Measurements from ENCODE around the gene TAF10.

TAF10 gene

GRCh38 chr11:6627762-6628241 is 15.8 kb upstream of the TAF10 start:
- Histone ChIP-seq H4K91ac (ENCODE audit: low read depth, low read length, poor library complexity) (no peak overlapping the region), H3K79me1 (ENCODE audit: low read depth, low read length) (peaks cover 2% of the 10 kb centered on the region), H3K4me1 (ENCODE audit: control insufficient read depth in 2 of 2, insufficient read depth in 1 of 2, low read depth in 1 of 2, low read length in 2 of 2) (peaks cover 0 to 6% of the 10 kb centered on the region in 2 donors), H3K14ac (ENCODE audit: low read length) (no peak overlapping the region), H3K9me3 (replicated peaks in 1 of 2; ENCODE audit: control insufficient read depth in 2 of 2, insufficient read depth in 1 of 2, low read depth in 1 of 2, low read length in 2 of 2) (peaks cover 0 to 4% of the 10 kb centered on the region in 2 donors), H3K36me3 (replicated peaks in 1 of 2; ENCODE audit: control insufficient read depth in 2 of 2, insufficient read depth in 2 of 2, low read length in 2 of 2) (peaks cover 24 to 96% of the 10 kb centered on the region in 2 donors), H3K23ac (ENCODE audit: low read depth, low read length, poor library complexity) (no peak overlapping the region), H4K8ac (ENCODE audit: low read depth, low read length) (no peak overlapping the region), H2BK120ac (ENCODE audit: low read depth, low read length) (no peak overlapping the region), H2BK15ac (ENCODE audit: low read length) (no peak overlapping the region), H3K27ac (replicated peaks; ENCODE audit: low read length) (no peak overlapping the region), H2AFZ (ENCODE audit: low read length) (no peak overlapping the region), H3K18ac (ENCODE audit: low read length) (no peak overlapping the region), H3K9ac (ENCODE audit: low read depth, low read length, poor library complexity) (no peak overlapping the region), H3K4me2 (ENCODE audit: insufficient read depth, low read length, poor library complexity, severe bottlenecking) (no peak overlapping the region), H2BK12ac (ENCODE audit: low read length) (no peak overlapping the region), H3K4ac (ENCODE audit: low read length) (no peak overlapping the region), H2BK5ac (ENCODE audit: low read length) (no peak overlapping the region), H3K27me3 (ENCODE audit: control insufficient read depth in 3 of 3, insufficient read depth in 3 of 3, low read depth in 1 of 3, low read length in 3 of 3) (peaks cover 0 to 24% (median 3%) of the 10 kb centered on the region in 3 experiments), H3K4me3 (ENCODE audit: low read length in 2 of 2) (no peak overlapping the region), H2AK5ac (ENCODE audit: low read depth, low read length) (no peak overlapping the region)
- no CpG with 5 or more reads among the region's 2 CpGs for WGBS, 2 donors (ENCODE audit: extremely low coverage in 2 of 2, insufficient read length in 2 of 2, insufficient replicate concordance in 1 of 2)
- DNase-seq (ENCODE audit: low spot score), result no peak

- Histone ChIP-seq H3K27me3 (ENCODE audit: control insufficient read depth in 3 of 3, insufficient read depth in 3 of 3, low read depth in 1 of 3, low read length in 3 of 3) (peaks cover 0 to 24% (median 3%) of the 10 kb centered on the region in 3 experiments), H3K36me3 (replicated peaks in 1 of 2; ENCODE audit: control insufficient read depth in 2 of 2, insufficient read depth in 2 of 2, low read length in 2 of 2) (peaks cover 24 to 96% of the 10 kb centered on the region in 2 donors), H3K4me2 (ENCODE audit: insufficient read depth, low read length, poor library complexity, severe bottlenecking) (no peak overlapping the region), H2BK12ac (ENCODE audit: low read length) (no peak overlapping the region), H4K8ac (ENCODE audit: low read depth, low read length) (no peak overlapping the region), H3K9ac (ENCODE audit: low read depth, low read length, poor library complexity) (peak overlapping the region; percentile 30), H3K23ac (ENCODE audit: low read depth, low read length, poor library complexity) (no peak overlapping the region), H3K14ac (ENCODE audit: low read length) (no peak overlapping the region), H4K91ac (ENCODE audit: low read depth, low read length, poor library complexity) (no peak overlapping the region), H3K27ac (replicated peaks; ENCODE audit: low read length) (no peak overlapping the region), H2BK5ac (ENCODE audit: low read length) (no peak overlapping the region), H3K4me1 (ENCODE audit: control insufficient read depth in 2 of 2, insufficient read depth in 1 of 2, low read depth in 1 of 2, low read length in 2 of 2) (peaks cover 0 to 6% of the 10 kb centered on the region in 2 donors), H2AFZ (ENCODE audit: low read length) (no peak overlapping the region), H3K9me3 (replicated peaks in 1 of 2; ENCODE audit: control insufficient read depth in 2 of 2, insufficient read depth in 1 of 2, low read depth in 1 of 2, low read length in 2 of 2) (peaks cover 0 to 4% of the 10 kb centered on the region in 2 donors), H3K4me3 (ENCODE audit: low read length in 2 of 2) (no peak overlapping the region), H2BK15ac (ENCODE audit: low read length) (no peak overlapping the region), H2BK120ac (ENCODE audit: low read depth, low read length) (no peak overlapping the region), H3K79me1 (ENCODE audit: low read depth, low read length) (peaks cover 2% of the 10 kb centered on the region), H3K4ac (ENCODE audit: low read length) (no peak overlapping the region), H3K18ac (ENCODE audit: low read length) (no peak overlapping the region), H2AK5ac (ENCODE audit: low read depth, low read length) (no peak overlapping the region)
- no peak for DNase-seq (ENCODE audit: low spot score)
- no CpG with 5 or more reads among the region's 19 CpGs for WGBS, 2 donors (ENCODE audit: extremely low coverage in 2 of 2, insufficient read length in 2 of 2, insufficient replicate concordance in 1 of 2)
Measured at GRCh38 chr11:6626971-6627761, 15.2 kb upstream of the TAF10 start.

- Histone ChIP-seq H3K27ac (replicated peaks; ENCODE audit: low read length) (no peak overlapping the region), H3K27me3 (ENCODE audit: control insufficient read depth in 3 of 3, insufficient read depth in 3 of 3, low read depth in 1 of 3, low read length in 3 of 3) (peaks cover 0 to 18% (median 3%) of the 10 kb centered on the region in 3 experiments), H2BK120ac (ENCODE audit: low read depth, low read length) (no peak overlapping the region), H3K9me3 (replicated peaks in 1 of 2; ENCODE audit: control insufficient read depth in 2 of 2, insufficient read depth in 1 of 2, low read depth in 1 of 2, low read length in 2 of 2) (peaks cover 0 to 4% of the 10 kb centered on the region in 2 donors), H2AFZ (ENCODE audit: low read length) (no peak overlapping the region), H2BK5ac (ENCODE audit: low read length) (no peak overlapping the region), H2AK5ac (ENCODE audit: low read depth, low read length) (no peak overlapping the region), H3K4me2 (ENCODE audit: insufficient read depth, low read length, poor library complexity, severe bottlenecking) (no peak overlapping the region), H3K79me1 (ENCODE audit: low read depth, low read length) (peaks cover 2% of the 10 kb centered on the region), H3K14ac (ENCODE audit: low read length) (no peak overlapping the region), H3K4ac (ENCODE audit: low read length) (no peak overlapping the region), H3K23ac (ENCODE audit: low read depth, low read length, poor library complexity) (no peak overlapping the region), H2BK15ac (ENCODE audit: low read length) (no peak overlapping the region), H4K91ac (ENCODE audit: low read depth, low read length, poor library complexity) (no peak overlapping the region), H3K4me3 (ENCODE audit: low read length in 2 of 2) (no peak overlapping the region), H3K18ac (ENCODE audit: low read length) (no peak overlapping the region), H3K36me3 (replicated peaks in 1 of 2; ENCODE audit: control insufficient read depth in 2 of 2, insufficient read depth in 2 of 2, low read length in 2 of 2) (peaks cover 23 to 83% of the 10 kb centered on the region in 2 donors), H3K9ac (ENCODE audit: low read depth, low read length, poor library complexity) (no peak overlapping the region), H3K4me1 (ENCODE audit: control insufficient read depth in 2 of 2, insufficient read depth in 1 of 2, low read depth in 1 of 2, low read length in 2 of 2) (peaks cover 0 to 6% of the 10 kb centered on the region in 2 donors), H2BK12ac (ENCODE audit: low read length) (no peak overlapping the region), H4K8ac (ENCODE audit: low read depth, low read length) (no peak overlapping the region)
- no peak for DNase-seq (ENCODE audit: low spot score)
- WGBS, 2 donors (ENCODE audit: extremely low coverage in 2 of 2, insufficient read length in 2 of 2, insufficient replicate concordance in 1 of 2), result no CpG with 5 or more reads among the region's 17 CpGs
Measured at GRCh38 chr11:6625832-6626420, 13.9 kb upstream of the TAF10 start.
